Smooth muscle cell (in vitro differentiated cells): ENCODE measurements around the gene KIF25. TPM values are rescaled to one million over a fixed set of nuclear protein-coding genes. Genes with fewer than 3 reads are reported as not detected.

Source experiments
- DNase-seq: peaks from one replicate; lab custom pipeline; 2025; ENCODE audit not compliant: unreplicated experiment; lab: John Stamatoyannopoulos, UW
- H2AFZ ChIP-seq: fragments of 200-600 bp; sonication (generic); 2 replicates; pipeline ENCODE4 v1.6.0; 2016; ENCODE audit warnings: antibody characterized with exemption, low read depth, mild to moderate bottlenecking
- H3F3A ChIP-seq: fragments of 200-600 bp; sonication (generic); 2 replicates; pipeline ENCODE4 v1.6.0; 2017; ENCODE audit warnings: antibody characterized with exemption, low read depth
- H3K27ac ChIP-seq: fragments of 200-600 bp; sonication (generic); 2 replicates; pipeline ENCODE4 v1.5.1; 2016; ENCODE audit warnings: low read depth, mild to moderate bottlenecking
- H3K27me3 ChIP-seq: fragments of 200-600 bp; sonication (generic); 2 replicates; pipeline ENCODE4 v1.6.1; 2016; ENCODE audit warnings: low read depth, mild to moderate bottlenecking
- H3K36me3 ChIP-seq: fragments of 200-600 bp; sonication (generic); 2 replicates; pipeline ENCODE4 v1.5.1; 2016; ENCODE audit warnings: low read depth
- H3K4me1 ChIP-seq: fragments of 200-600 bp; sonication (generic); 2 replicates; pipeline ENCODE4 v1.5.1; 2016; ENCODE audit warnings: low read depth
- H3K4me2 ChIP-seq: fragments of 200-600 bp; sonication (generic); 2 replicates; pipeline ENCODE4 v1.6.0; 2016; ENCODE audit warnings: mild to moderate bottlenecking
- H3K4me3 ChIP-seq: fragments of 200-600 bp; sonication (generic); 2 replicates; pipeline ENCODE4 v1.5.1; 2016; ENCODE audit warnings: mild to moderate bottlenecking
- H3K79me2 ChIP-seq: fragments of 200-600 bp; sonication (generic); 2 replicates; pipeline ENCODE4 v1.6.0; 2016; ENCODE audit warnings: low read depth, mild to moderate bottlenecking
- H3K9ac ChIP-seq: fragments of 200-600 bp; sonication (generic); 2 replicates; pipeline ENCODE4 v1.6.0; 2016; ENCODE audit warnings: low read depth
- H3K9me3 ChIP-seq: fragments of 200-600 bp; sonication (generic); replicated peaks from 2 replicates; pipeline ENCODE4 v1.5.1; 2016; ENCODE audit warnings: low read depth
- H4K20me1 ChIP-seq: fragments of 200-600 bp; sonication (generic); 2 replicates; pipeline ENCODE4 v1.6.0; 2016; ENCODE audit warnings: low read depth
- CTCF ChIP-seq: fragments of 200-600 bp; sonication (generic); IDR thresholded peaks from 2 replicates; pipeline ENCODE4 v1.5.1; 2017; ENCODE audit warnings: borderline replicate concordance, mild to moderate bottlenecking, antibody characterized with exemption; ENCODE audit not compliant: insufficient read depth, poor library complexity, severe bottlenecking
- WGBS: methylation state at CpG from one replicate; pipeline ENCODE4 v1.1.7; 2016; ENCODE audit warnings: low lambda C conversion rate; 5-methylcytosine and 5-hydroxymethylcytosine counted together
- polyA plus RNA-seq: library from polyadenylated mRNA; unstranded; fragments of >200 nt; fragmentation: Nextera tagmentation; extraction: Ambion mirVana; gene quantifications from 2 replicates; pipeline ENCODE4 v1.2.1, GENCODE V29; 2016
- total RNA-seq: library from RNA; depleted of rRNA; stranded (reverse); fragments of >200 nt; gene quantifications from 2 replicates; pipeline ENCODE4 v1.2.3, GENCODE V29; 2014

The KIF25 gene
- total and polyA plus RNA-seq, 2 experiments from 2014 or later = 0.22 to 1.5 TPM

GRCh38 chr6:168047841-168048723 lies 50.6 kb downstream of the KIF25 start:
- WGBS = 92% methylated on average over 25 of the region's 31 CpGs
- no peak overlapping the region for H2AFZ ChIP-seq

GRCh38 chr6:168048724-168049025 lies 51.2 kb downstream of the KIF25 start:
- H3K9me3 ChIP-seq = no peaks in the 10 kb centered on the region

More at GRCh38 chr6:168047841-168048723, 50.6 kb downstream of the KIF25 start:
- no peak overlapping the region for H3K9ac ChIP-seq
- DNase-seq = no peak
- H3K9me3 ChIP-seq = no peaks in the 10 kb centered on the region
- H3K27me3 ChIP-seq = no peaks in the 10 kb centered on the region
- no peaks in the 10 kb centered on the region for H3F3A ChIP-seq
- no peaks in the 10 kb centered on the region for H4K20me1 ChIP-seq
- TF ChIP-seq CTCF = no peak
- no peaks in the 10 kb centered on the region for H3K79me2 ChIP-seq
- H3K4me1 ChIP-seq = no peaks in the 10 kb centered on the region
- no peak overlapping the region for H3K4me2 ChIP-seq
- no peak overlapping the region for H3K27ac ChIP-seq
- H3K4me3 ChIP-seq = no peak overlapping the region
- H3K36me3 ChIP-seq = no peaks in the 10 kb centered on the region

GRCh38 chr6:168049277-168049676 lies 51.8 kb downstream of the KIF25 start:
- Histone ChIP-seq H4K20me1 (no peaks in the 10 kb centered on the region), H3K9ac (no peak overlapping the region), H3K27ac (no peak overlapping the region), H3K9me3 (no peaks in the 10 kb centered on the region), H3K4me2 (no peak overlapping the region), H3K4me3 (no peak overlapping the region), H3K27me3 (no peaks in the 10 kb centered on the region), H3F3A (no peaks in the 10 kb centered on the region), H2AFZ (no peak overlapping the region), H3K79me2 (no peaks in the 10 kb centered on the region), H3K4me1 (no peaks in the 10 kb centered on the region), H3K36me3 (no peaks in the 10 kb centered on the region)
- no peak for DNase-seq
- TF ChIP-seq CTCF = no peak
- WGBS = 86% methylated on average over 20 of the region's 20 CpGs

More at GRCh38 chr6:168048724-168049025, 51.2 kb downstream of the KIF25 start:
- H2AFZ ChIP-seq = no peak overlapping the region
- H3K4me2 ChIP-seq = no peak overlapping the region
- H3K4me3 ChIP-seq = no peak overlapping the region
- DNase-seq = no peak
- no peaks in the 10 kb centered on the region for H3K27me3 ChIP-seq
- H3F3A ChIP-seq = no peaks in the 10 kb centered on the region
- no peak for TF ChIP-seq CTCF
- no peaks in the 10 kb centered on the region for H4K20me1 ChIP-seq
- H3K27ac ChIP-seq = no peak overlapping the region
- no peak overlapping the region for H3K9ac ChIP-seq
- no peaks in the 10 kb centered on the region for H3K79me2 ChIP-seq
- H3K36me3 ChIP-seq = no peaks in the 10 kb centered on the region
- WGBS = 88% methylated on average over 7 of the region's 10 CpGs
- H3K4me1 ChIP-seq = no peaks in the 10 kb centered on the region
